Measurements from ENCODE around the gene CHST15.

Gene CHST15

GRCh38 chr10:124092250-124092859 is 1.0 kb downstream of the CHST15 start:
- TF ChIP-seq CTCF (conservative IDR thresholded peaks at IDR 0.05; ENCODE audit: low read length), result no peak
- peak overlapping the region; percentile 17 for H3K4me3 ChIP-seq (ENCODE audit: low read length)
- no peak for DNase-seq (ENCODE audit: low read depth)

GRCh38 chr10:124091646-124092249 is 1.6 kb downstream of the CHST15 start:
- H3K4me3 ChIP-seq (ENCODE audit: low read length), result no peak overlapping the region
- DNase-seq (ENCODE audit: low read depth), result no peak
- TF ChIP-seq CTCF (conservative IDR thresholded peaks at IDR 0.05; ENCODE audit: low read length), result no peak

DNA sequence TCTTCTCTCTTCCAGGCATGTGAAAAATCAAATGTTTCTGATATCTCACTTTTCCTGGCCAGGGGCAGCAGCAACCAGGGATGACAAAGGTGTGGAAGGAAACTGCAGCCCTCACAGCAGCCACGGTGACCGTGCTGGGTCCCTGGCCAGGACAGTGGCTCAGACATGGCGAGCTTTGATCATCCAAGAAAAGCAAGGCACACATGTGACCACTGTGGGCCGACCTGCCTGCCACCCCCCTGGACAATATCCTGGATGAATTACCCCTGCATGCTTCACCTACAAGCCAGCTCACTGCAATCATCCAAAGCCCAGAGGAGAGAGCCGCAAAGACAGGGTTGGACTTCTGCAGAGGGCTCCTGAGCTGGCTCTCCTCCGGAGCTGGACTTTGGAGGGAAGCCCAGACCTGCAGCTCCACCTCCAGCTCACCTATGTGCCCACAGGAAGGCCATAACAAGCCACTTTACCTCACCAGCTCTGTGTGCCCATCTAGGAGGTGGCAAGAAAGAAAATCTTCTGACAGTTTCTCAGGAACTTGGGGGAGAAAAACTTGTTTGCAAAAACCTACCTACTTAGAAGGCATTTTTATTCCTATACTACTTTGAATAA is 2.7 kb downstream of the CHST15 start:
- TF ChIP-seq CTCF (conservative IDR thresholded peaks at IDR 0.05; ENCODE audit: low read length), result no peak
- DNase-seq (ENCODE audit: low read depth), result no peak
- no peak overlapping the region for H3K4me3 ChIP-seq (ENCODE audit: low read length)

DNA sequence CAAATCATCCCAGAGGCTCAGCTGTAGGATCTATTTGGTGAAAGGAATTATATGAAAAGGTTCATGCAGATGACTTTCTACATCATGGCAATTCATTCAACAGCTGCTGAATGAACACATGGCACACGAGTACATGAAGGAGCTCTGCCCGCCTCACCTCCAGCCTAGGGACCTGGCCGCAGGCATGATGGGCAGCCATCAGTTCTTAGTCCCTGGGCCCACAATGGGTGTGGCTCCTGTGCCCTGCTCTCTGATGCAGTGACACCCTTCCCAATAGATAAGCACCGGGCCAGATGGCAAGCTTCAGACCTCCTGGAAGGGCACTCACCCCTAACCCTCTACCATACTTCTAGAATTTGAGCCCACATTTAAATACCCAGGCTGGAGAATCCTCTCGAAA is 3.5 kb downstream of the CHST15 start:
- DNase-seq (ENCODE audit: low read depth), result no peak
- TF ChIP-seq CTCF (conservative IDR thresholded peaks at IDR 0.05; ENCODE audit: low read length), result no peak

GRCh38 chr10:124088915-124089314 is 4.5 kb downstream of the CHST15 start:
- no peak overlapping the region for H3K4me3 ChIP-seq (ENCODE audit: low read length)
- no peak for TF ChIP-seq CTCF (conservative IDR thresholded peaks at IDR 0.05; ENCODE audit: low read length)
- DNase-seq (ENCODE audit: low read depth), result no peak

More for the DNA sequence above, 3.5 kb downstream of the CHST15 start:
- H3K4me3 ChIP-seq (ENCODE audit: low read length), result no peak overlapping the region

DNA sequence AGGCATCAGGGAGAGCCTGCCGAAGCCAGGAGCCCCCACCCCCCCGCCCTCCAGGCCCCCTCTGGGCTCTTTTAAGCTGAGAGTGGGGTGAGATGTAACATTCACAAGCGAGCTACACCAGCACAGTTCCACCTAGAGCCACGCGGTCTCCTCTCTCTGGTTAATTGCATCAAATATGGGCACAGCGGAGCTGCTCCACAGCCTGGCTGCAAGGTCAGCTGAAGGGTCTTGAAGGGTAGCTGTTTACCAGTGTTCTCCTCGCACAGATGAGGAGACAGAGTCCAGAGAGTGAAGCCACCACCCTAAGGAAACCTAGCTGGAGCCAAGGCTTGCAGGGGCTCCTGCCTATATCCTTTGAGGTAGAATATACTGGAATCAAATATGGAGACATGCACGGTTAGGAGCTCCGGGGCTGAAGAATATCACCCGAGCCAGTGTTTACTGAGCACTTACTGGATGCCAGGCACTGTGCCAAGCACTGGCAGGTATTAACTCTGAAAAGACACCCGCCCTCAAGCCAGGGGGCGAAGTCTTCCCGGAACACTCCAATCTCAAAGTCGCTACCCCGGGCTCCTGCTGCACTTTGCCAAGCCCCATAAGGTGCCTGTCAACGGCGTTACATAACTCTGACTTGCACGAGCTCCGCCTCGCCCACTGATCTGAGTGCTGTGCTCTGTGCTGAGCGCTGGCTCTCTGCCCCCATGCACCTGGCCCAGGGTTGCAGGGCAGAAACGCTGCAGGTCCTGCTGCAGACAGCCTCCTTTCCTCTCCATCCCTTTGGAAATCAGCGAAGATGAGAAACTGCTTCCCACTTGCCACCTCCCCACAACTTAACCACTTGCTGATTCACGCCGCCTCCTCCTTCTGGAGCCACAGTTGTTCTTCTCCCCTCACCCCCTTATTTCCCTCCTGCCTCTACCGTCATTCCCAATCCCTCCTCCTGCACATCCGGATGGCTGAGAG is 5.4 kb downstream of the CHST15 start:
- TF ChIP-seq CTCF (conservative IDR thresholded peaks at IDR 0.05; ENCODE audit: low read length), result no peak
- no peak for DNase-seq (ENCODE audit: low read depth)
- no peak overlapping the region for H3K4me3 ChIP-seq (ENCODE audit: low read length)
